ENCODE results near the gene PMVK. TPM values are rescaled to one million over a fixed set of nuclear protein-coding genes. Genes with fewer than 3 reads are reported as not detected.
A peak's percentile ranks its signal among the peaks of the same experiment; 100 is the strongest.

Gene PMVK
- total RNA-seq, 1 donor: 6.2 TPM

DNA sequence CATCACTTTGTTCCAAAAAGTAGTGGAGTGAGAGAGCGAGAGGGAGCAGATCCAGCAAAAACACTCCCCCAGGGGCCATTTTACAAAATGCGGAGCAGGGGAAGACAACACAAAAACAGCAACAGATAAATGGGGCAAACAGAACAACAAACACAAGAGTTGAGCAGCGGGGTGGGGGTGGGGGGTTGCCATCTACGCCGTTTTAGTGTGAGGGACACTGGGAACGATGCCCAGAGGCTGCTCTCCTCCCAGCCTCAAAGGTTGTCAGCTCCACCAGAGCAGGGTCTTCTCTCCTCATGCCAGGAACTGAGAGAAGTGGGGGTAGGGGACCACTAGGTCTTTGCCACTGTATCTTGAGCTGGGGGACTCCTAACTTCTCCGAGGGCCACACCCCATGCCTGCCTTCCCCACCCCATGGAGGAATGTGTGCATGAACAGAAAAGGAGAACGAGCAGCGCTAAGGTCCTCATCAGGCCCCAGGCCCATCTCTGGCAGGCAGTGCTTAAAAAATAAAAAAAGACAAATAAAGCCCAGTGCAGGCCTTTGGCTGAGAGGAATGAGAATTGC is 20.7 kb upstream of the PMVK start:
- Histone ChIP-seq H2AFZ (ENCODE audit: low read length) (no peak overlapping the region), H4K20me1 (ENCODE audit: insufficient read depth, low read length) (peaks cover 5% of the 10 kb centered on the region), H3K79me2 (ENCODE audit: insufficient read depth, low read length) (peaks cover 13% of the 10 kb centered on the region), H3K9me3 (ENCODE audit: low read depth, low read length) (no peaks in the 10 kb centered on the region), H3K4me1 (ENCODE audit: insufficient read depth, low read length) (peaks cover 35% of the 10 kb centered on the region), H3K4me2 (ENCODE audit: insufficient read depth, low read length) (peak overlapping the region; percentile 95), H3K36me3 (ENCODE audit: insufficient read depth, low read length) (peaks cover 16% of the 10 kb centered on the region), H3K27me3 (ENCODE audit: insufficient read depth, low read length) (peaks cover 4% of the 10 kb centered on the region), H3K27ac (ENCODE audit: low read depth, low read length) (no peak overlapping the region), H3K4me3 (ENCODE audit: insufficient read depth, low read length) (no peak overlapping the region)
- TF ChIP-seq, protein P1, sequence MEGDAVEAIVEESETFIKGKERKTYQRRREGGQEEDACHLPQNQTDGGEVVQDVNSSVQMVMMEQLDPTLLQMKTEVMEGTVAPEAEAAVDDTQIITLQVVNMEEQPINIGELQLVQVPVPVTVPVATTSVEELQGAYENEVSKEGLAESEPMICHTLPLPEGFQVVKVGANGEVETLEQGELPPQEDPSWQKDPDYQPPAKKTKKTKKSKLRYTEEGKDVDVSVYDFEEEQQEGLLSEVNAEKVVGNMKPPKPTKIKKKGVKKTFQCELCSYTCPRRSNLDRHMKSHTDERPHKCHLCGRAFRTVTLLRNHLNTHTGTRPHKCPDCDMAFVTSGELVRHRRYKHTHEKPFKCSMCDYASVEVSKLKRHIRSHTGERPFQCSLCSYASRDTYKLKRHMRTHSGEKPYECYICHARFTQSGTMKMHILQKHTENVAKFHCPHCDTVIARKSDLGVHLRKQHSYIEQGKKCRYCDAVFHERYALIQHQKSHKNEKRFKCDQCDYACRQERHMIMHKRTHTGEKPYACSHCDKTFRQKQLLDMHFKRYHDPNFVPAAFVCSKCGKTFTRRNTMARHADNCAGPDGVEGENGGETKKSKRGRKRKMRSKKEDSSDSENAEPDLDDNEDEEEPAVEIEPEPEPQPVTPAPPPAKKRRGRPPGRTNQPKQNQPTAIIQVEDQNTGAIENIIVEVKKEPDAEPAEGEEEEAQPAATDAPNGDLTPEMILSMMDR (IDR thresholded peaks at IDR 0.05; ENCODE audit: extremely low read depth, low read depth, low read length): no peak
- DNase-seq (ENCODE audit: insufficient read length, low spot score, missing footprints): peak; percentile 37

DNA sequence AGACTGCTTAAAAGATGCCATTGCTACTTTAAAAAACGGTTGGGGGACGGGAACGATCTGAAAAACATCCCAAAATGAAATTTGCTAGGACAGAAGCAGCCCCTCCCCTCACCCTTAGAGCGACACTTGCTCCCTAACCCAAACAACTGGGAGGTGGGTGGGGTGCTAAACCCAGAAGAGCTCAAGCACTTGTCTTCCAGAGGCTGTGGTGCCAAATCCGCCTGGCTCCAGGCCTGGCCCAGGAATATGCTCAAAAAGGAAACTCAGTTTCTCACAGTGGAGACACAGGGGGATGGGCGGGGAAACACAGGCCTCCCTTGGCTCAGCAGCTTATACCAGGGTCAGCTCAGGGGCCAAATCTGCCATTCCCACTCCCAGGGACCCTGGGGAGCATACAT is 20.0 kb upstream of the PMVK start:
- peaks cover 4% of the 10 kb centered on the region for H3K27me3 ChIP-seq (ENCODE audit: insufficient read depth, low read length)
- peak; percentile 49 for DNase-seq (ENCODE audit: insufficient read length, low spot score, missing footprints)
- H4K20me1 ChIP-seq (ENCODE audit: insufficient read depth, low read length): peaks cover 5% of the 10 kb centered on the region
- H3K4me3 ChIP-seq (ENCODE audit: insufficient read depth, low read length): peak overlapping the region; percentile 76
- H2AFZ ChIP-seq (ENCODE audit: low read length): peak overlapping the region; percentile 73
- peaks cover 16% of the 10 kb centered on the region for H3K36me3 ChIP-seq (ENCODE audit: insufficient read depth, low read length)
- peaks cover 13% of the 10 kb centered on the region for H3K79me2 ChIP-seq (ENCODE audit: insufficient read depth, low read length)
- peaks cover 33% of the 10 kb centered on the region for H3K4me1 ChIP-seq (ENCODE audit: insufficient read depth, low read length)
- TF ChIP-seq, protein P1 (IDR thresholded peaks at IDR 0.05; ENCODE audit: extremely low read depth, low read depth, low read length): no peak
- H3K4me2 ChIP-seq (ENCODE audit: insufficient read depth, low read length): peak overlapping the region; percentile 95
- H3K9me3 ChIP-seq (ENCODE audit: low read depth, low read length): no peaks in the 10 kb centered on the region
- peak overlapping the region; percentile 79 for H3K27ac ChIP-seq (ENCODE audit: low read depth, low read length)

DNA sequence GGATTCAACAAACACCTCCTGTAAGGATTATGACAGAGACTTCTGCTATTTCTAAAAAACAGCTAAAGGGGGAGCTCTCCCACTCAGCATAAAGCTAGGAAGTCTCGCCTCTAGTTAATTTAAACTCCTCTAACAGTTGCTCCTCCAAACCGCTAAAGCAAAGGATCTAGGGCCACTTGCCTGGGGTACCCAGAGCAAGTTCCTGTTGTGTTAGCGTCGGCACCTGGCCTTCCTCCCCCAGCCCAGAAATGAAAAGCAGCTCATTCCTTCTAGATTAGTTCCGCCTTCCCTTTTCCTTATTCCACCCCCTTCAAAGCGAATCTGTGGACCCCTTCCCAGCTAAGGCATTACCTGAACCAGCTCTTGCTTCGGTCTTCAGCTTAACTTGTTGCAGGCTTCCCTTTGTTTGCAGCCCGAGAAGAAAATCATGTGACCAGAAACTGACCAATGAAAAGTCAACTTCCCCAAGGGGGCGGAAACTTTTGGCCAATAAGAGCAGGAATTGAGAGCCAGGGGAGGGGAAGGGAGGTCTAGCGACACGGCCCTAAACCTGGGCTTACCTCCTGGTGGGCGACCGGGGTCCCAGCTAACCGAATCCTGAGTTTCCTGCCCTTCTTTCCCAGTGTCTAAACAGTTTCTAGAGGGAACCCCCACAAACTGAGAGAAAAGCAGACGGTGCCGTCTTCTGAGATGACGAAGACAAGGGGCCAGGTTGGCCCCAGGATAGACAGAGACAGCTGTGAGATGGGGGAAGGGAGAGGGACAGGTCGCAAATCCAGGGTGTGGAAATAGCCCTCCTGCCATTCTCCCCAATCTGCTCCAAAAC is 19.4 kb upstream of the PMVK start, which contains the start of gene PBXIP1:
TSS of gene PBXIP1 (minus strand) at position 382 of the 826 bp plus-strand sequence. CDS start 2,378 bp downstream, outside the sequence.
- peaks cover 5% of the 10 kb centered on the region for H4K20me1 ChIP-seq (ENCODE audit: insufficient read depth, low read length)
- H3K27me3 ChIP-seq (ENCODE audit: insufficient read depth, low read length): peaks cover 4% of the 10 kb centered on the region
- H3K9me3 ChIP-seq (ENCODE audit: low read depth, low read length): no peaks in the 10 kb centered on the region
- peak within 1 kb of the TSS; percentile 95 for H3K4me2 ChIP-seq (ENCODE audit: insufficient read depth, low read length)
- peak; percentile 99 for DNase-seq (ENCODE audit: insufficient read length, low spot score, missing footprints)
- peaks cover 16% of the 10 kb centered on the region for H3K36me3 ChIP-seq (ENCODE audit: insufficient read depth, low read length)
- H3K27ac ChIP-seq (ENCODE audit: low read depth, low read length): peak within 1 kb of the TSS; percentile 79
- H3K4me3 ChIP-seq (ENCODE audit: insufficient read depth, low read length): peak within 1 kb of the TSS; percentile 76
- H2AFZ ChIP-seq (ENCODE audit: low read length): peak within 1 kb of the TSS; percentile 73
- H3K4me1 ChIP-seq (ENCODE audit: insufficient read depth, low read length): peaks cover 30% of the 10 kb centered on the region
- TF ChIP-seq, protein P1 (IDR thresholded peaks at IDR 0.05; ENCODE audit: extremely low read depth, low read depth, low read length): peak; percentile 50
- peaks cover 9% of the 10 kb centered on the region for H3K79me2 ChIP-seq (ENCODE audit: insufficient read depth, low read length)
